CD4-positive, alpha-beta memory T cell (primary cell): ENCODE data around the gene DEDD2. TPM values are rescaled to one million over a fixed set of nuclear protein-coding genes. Genes with fewer than 3 reads are reported as not detected.

Source experiments
- CTCF ChIA-PET: fragments of 350-600 bp; sonication (Branson Sonifier 250); formaldehyde crosslinking; loops from one replicate; lab custom pipeline; 2021; ENCODE audit warnings: inconsistent platforms; ENCODE audit not compliant: partially characterized antibody; lab: Charles Lee
- POLR2A ChIA-PET: fragments of 350-600 bp; sonication (Branson Sonifier 250); formaldehyde crosslinking; loops from one replicate; lab custom pipeline; 2021; ENCODE audit not compliant: partially characterized antibody; lab: Charles Lee
- DNase-seq, 5 donors: peaks; one replicate each; pipeline versions ENCODE4 v3.0.0 to v3.0.0-alpha.2; 2020 to 2022; ENCODE audit warnings: mixed read lengths in 1 of 5
- H3K27ac ChIP-seq: one replicate; pipeline ENCODE4 v1.7.0; 2013; ENCODE audit warnings: low read depth, low read length
- H3K27me3 ChIP-seq: 2 replicates; pipeline ENCODE4 v1.7.0; 2013; ENCODE audit warnings: mild to moderate bottlenecking, low read length, moderate library complexity; ENCODE audit not compliant: insufficient read depth
- H3K36me3 ChIP-seq: 2 replicates; pipeline ENCODE4 v1.7.0; 2013; ENCODE audit warnings: mild to moderate bottlenecking, low read length, moderate library complexity; ENCODE audit not compliant: insufficient read depth
- H3K4me1 ChIP-seq: 2 replicates; pipeline ENCODE4 v1.7.0; 2013; ENCODE audit warnings: mild to moderate bottlenecking, low read length, moderate library complexity; ENCODE audit not compliant: insufficient read depth
- H3K4me3 ChIP-seq, 2 donors: one replicate each; pipeline ENCODE4 v1.7.0; 2013; ENCODE audit warnings: low read length in 2 of 2, mild to moderate bottlenecking in 1 of 2
- H3K9me3 ChIP-seq, 2 donors: one replicate each; pipeline ENCODE4 v1.7.0; 2013; ENCODE audit warnings: low read length in 2 of 2, control low read depth in 1 of 2; ENCODE audit not compliant: control insufficient read depth in 1 of 2
- H3K27ac Mint-ChIP-seq, 7 donors: one replicate each; pipeline ENCODE4 v1.8.0; 2020 to 2021; ENCODE audit warnings: mixed read lengths in 7 of 7, mild to moderate bottlenecking in 6 of 7, inconsistent platforms in 3 of 7, moderate library complexity in 3 of 7
- H3K27me3 Mint-ChIP-seq, 2 donors: one replicate each; pipeline ENCODE4 v1.8.0; 2020 to 2021; ENCODE audit warnings: mixed read lengths in 2 of 2
- H3K36me3 Mint-ChIP-seq, 2 donors: one replicate each; pipeline ENCODE4 v1.8.0; 2020 to 2021; ENCODE audit warnings: mixed read lengths in 2 of 2, inconsistent platforms in 1 of 2, mild to moderate bottlenecking in 1 of 2
- H3K4me1 Mint-ChIP-seq, 4 donors: one replicate each; pipeline ENCODE4 v1.8.0; 2020 to 2021; ENCODE audit warnings: mixed read lengths in 4 of 4, mild to moderate bottlenecking in 1 of 4
- H3K4me3 Mint-ChIP-seq, 8 donors: one replicate each; pipeline ENCODE4 v1.8.0; 2020 to 2021; ENCODE audit warnings: mixed read lengths in 8 of 8, mild to moderate bottlenecking in 7 of 8, moderate library complexity in 6 of 8, inconsistent platforms in 3 of 8
- H3K9me3 Mint-ChIP-seq, 8 donors: one replicate each; pipeline ENCODE4 v1.8.0; 2020 to 2021; ENCODE audit warnings: mixed read lengths in 8 of 8, mild to moderate bottlenecking in 5 of 8, inconsistent platforms in 3 of 8, moderate library complexity in 1 of 8
- intact Hi-C: fragments of 100-400 bp; cut with micrococcal nuclease; formaldehyde crosslinking; loops from one replicate; pipeline ENCODE4 v1.15.1; 2023
- polyA plus RNA-seq, 2 donors: library from polyadenylated mRNA; unstranded; fragments of 300-500 nt; fragmentation: Illumina TruSeq; gene quantifications; one replicate each; pipeline ENCODE4 v1.2.3, GENCODE V29; 2021
- total RNA-seq, 2 experiments: library from RNA; stranded (reverse); gene quantifications; one replicate each; pipeline ENCODE4 v1.2.3, GENCODE V29; 2021

The DEDD2 gene
- total and polyA plus RNA-seq, 4 experiments from 2014 or later: 68.4 to 162 (median 106) TPM

DNA sequence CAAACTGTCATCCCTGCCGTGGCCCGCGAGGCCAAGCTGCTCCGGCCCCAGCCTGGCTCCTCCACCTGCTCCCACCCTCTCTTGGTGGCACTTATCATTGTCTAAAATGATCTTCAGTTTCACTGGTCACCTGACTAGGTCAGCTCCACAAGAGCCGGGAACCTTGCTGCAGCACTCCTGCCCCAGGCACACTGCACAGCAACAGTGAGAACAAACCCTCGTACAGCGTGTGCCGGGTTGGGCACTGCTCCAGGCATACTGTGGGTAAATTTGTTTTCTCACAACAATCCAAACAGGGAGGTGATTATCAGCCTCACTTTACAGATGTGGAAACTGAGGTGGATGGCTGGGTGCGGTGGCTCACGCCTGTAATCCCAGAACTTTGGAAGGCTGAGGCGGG, 8.9 kb downstream of the DEDD2 start:
- Mint-ChIP-seq H3K9me3 (peaks cover 0 to 3% (median 0%) of the 10 kb centered on the region in 8 donors), H3K36me3 (peaks cover 62 to 71% of the 10 kb centered on the region in 2 donors), H3K27ac (peak overlapping the region in 4 of 7 donors; percentile 6 to 75 (median 48)), H3K4me3 (no peak overlapping the region), H3K4me1 (peaks cover 46 to 78% (median 62%) of the 10 kb centered on the region in 4 donors), H3K27me3 (no peaks in the 10 kb centered on the region)
- Histone ChIP-seq H3K4me3 (no peak overlapping the region), H3K36me3 (peaks cover 78% of the 10 kb centered on the region), H3K9me3 (no peaks in the 10 kb centered on the region), H3K27me3 (no peaks in the 10 kb centered on the region), H3K4me1 (peaks cover 83% of the 10 kb centered on the region), H3K27ac (peak overlapping the region; percentile 27)
- ChIA-PET CTCF (no interaction called here), POLR2A (interaction anchor here (0.8 to 2.0 kb wide), 2 partner anchors 18 to 34 kb away, joined by 3 to 9 read pairs; partner anchors contain the start of gene GSK3A)
- DNase-seq: no peak
- intact Hi-C loops: no loop called here

GRCh38 chr19:42207767-42208271, 9.7 kb downstream of the DEDD2 start:
- Mint-ChIP-seq H3K4me3 (peak overlapping the region in 4 of 8 donors; percentile 42 to 73 (median 62)), H3K36me3 (peaks cover 59 to 71% of the 10 kb centered on the region in 2 donors), H3K4me1 (peaks cover 44 to 78% (median 61%) of the 10 kb centered on the region in 4 donors), H3K27me3 (no peaks in the 10 kb centered on the region), H3K27ac (peak overlapping the region; percentile 80 to 89 (median 87)), H3K9me3 (peaks cover 0 to under 1% (median 0%) of the 10 kb centered on the region in 8 donors)
- Histone ChIP-seq H3K9me3 (no peaks in the 10 kb centered on the region), H3K4me1 (peaks cover 83% of the 10 kb centered on the region), H3K36me3 (peaks cover 78% of the 10 kb centered on the region), H3K27ac (peak overlapping the region; percentile 16), H3K27me3 (no peaks in the 10 kb centered on the region), H3K4me3 (no peak overlapping the region)
- POLR2A ChIA-PET: interaction anchor here (0.8 to 2.3 kb wide), 5 partner anchors 9 to 35 kb away, joined by 3 to 9 read pairs (median 8); partner anchors contain the start of gene GSK3A
- intact Hi-C loops: no loop called here
- CTCF ChIA-PET: interaction anchor here (0.9 kb wide), 1 partner anchor 76 kb away, joined by 3 read pairs; the partner anchor contains the start of gene POU2F2
- peak in 1 of 5 donors; percentile 65 for DNase-seq

GRCh38 chr19:42206871-42207755, 10.4 kb downstream of the DEDD2 start:
- Mint-ChIP-seq H3K27ac (peak overlapping the region; percentile 41 to 89 (median 87)), H3K36me3 (peaks cover 62 to 76% of the 10 kb centered on the region in 2 donors), H3K4me1 (peaks cover 49 to 79% (median 64%) of the 10 kb centered on the region in 4 donors), H3K4me3 (peak overlapping the region in 4 of 8 donors; percentile 18 to 64 (median 50)), H3K27me3 (no peaks in the 10 kb centered on the region), H3K9me3 (no peaks in the 10 kb centered on the region)
- Histone ChIP-seq H3K27me3 (no peaks in the 10 kb centered on the region), H3K4me1 (peaks cover 84% of the 10 kb centered on the region), H3K27ac (peak overlapping the region; percentile 16), H3K9me3 (no peaks in the 10 kb centered on the region), H3K4me3 (no peak overlapping the region), H3K36me3 (peaks cover 77% of the 10 kb centered on the region)
- no peak for DNase-seq
- CTCF ChIA-PET: interaction anchor here (0.9 to 1.2 kb wide), 2 partner anchors 22 to 75 kb away, joined by 3 read pairs; partner anchors contain the start of gene POU2F2
- intact Hi-C loops: no loop called here
- POLR2A ChIA-PET: interaction anchor here (1.2 to 2.3 kb wide), 4 partner anchors 8 to 35 kb away, joined by 3 to 9 read pairs (median 8); partner anchors contain the start of gene GSK3A

DNA sequence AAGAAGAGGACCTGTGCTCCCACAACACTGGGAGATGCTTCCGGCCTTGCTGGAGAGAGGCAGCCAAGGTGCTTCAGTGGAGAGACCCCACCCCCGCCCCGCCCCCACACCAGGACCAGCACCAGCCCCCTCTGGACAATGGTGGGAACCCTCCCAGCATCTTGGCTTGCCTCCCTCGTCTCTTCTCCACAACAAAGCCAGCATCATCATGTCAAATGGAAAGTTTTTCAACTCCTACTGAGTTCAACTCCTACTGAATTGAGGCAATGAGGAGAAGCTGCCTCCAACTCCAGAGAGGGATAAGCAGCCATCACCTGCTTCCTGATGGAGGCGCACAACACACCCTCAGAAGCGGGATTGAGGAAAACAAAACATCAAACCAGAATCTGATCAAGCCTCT, 12.8 kb downstream of the DEDD2 start:
- ChIA-PET CTCF (interaction anchor here (4.5 kb wide), 1 partner anchor 11 kb away, joined by 17 read pairs; no protein-coding TSS in a partner anchor), POLR2A (interaction anchor here (0.6 kb wide), 1 partner anchor 11 kb away, joined by 3 read pairs; no protein-coding TSS in a partner anchor)
- Histone ChIP-seq H3K27me3 (no peaks in the 10 kb centered on the region), H3K4me3 (no peak overlapping the region), H3K4me1 (peaks cover 100% of the 10 kb centered on the region), H3K27ac (no peak overlapping the region), H3K9me3 (no peaks in the 10 kb centered on the region), H3K36me3 (peaks cover 65% of the 10 kb centered on the region)
- Mint-ChIP-seq H3K36me3 (peaks cover 58 to 87% of the 10 kb centered on the region in 2 donors), H3K27ac (peak overlapping the region in 6 of 7 donors; percentile 49 to 88 (median 75)), H3K27me3 (no peaks in the 10 kb centered on the region), H3K9me3 (peaks cover 0 to 2% (median 0%) of the 10 kb centered on the region in 8 donors), H3K4me3 (peak overlapping the region in 3 of 8 donors; percentile 2 to 44 (median 5)), H3K4me1 (peaks cover 69 to 98% (median 83%) of the 10 kb centered on the region in 4 donors)
- no peak for DNase-seq
- intact Hi-C loops: no loop called here

DNA sequence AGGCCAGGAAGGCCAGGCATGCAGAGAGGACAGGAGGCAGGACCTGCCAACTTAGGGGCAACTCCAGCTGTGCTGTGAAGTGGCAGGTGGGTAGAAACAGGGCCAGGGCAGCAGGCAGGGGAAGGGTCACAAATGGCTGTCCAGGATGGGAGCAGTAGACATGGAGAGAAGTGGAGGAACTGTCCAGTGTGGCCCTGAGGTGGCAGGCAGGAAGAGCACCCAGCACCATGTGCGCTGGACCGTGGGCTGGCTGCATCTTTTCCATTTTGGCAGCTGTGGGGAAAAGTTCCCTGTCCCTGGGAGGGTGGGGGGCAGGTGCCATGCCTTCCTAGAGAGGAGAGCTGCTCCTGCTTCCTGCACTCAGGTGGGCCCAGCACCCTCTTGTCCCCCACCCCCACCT, 13.8 kb downstream of the DEDD2 start:
- Mint-ChIP-seq H3K4me3 (peak overlapping the region in 1 of 8 donors; percentile 62), H3K36me3 (peaks cover 56 to 85% of the 10 kb centered on the region in 2 donors), H3K27ac (peak overlapping the region; percentile 70 to 91 (median 86)), H3K4me1 (peaks cover 74 to 98% (median 85%) of the 10 kb centered on the region in 4 donors), H3K27me3 (no peaks in the 10 kb centered on the region), H3K9me3 (peaks cover 0 to 2% (median 0%) of the 10 kb centered on the region in 8 donors)
- peak overlapping the region; percentile 13 for H3K27ac ChIP-seq
- CTCF ChIA-PET: interaction anchor here (2.1 to 4.5 kb wide), 2 partner anchors 12 to 70 kb away, joined by 7 to 17 read pairs; no protein-coding TSS in a partner anchor
- H3K27me3 ChIP-seq: no peaks in the 10 kb centered on the region
- H3K4me3 ChIP-seq: no peak overlapping the region
- intact Hi-C loops: no loop called here
- peaks cover 100% of the 10 kb centered on the region for H3K4me1 ChIP-seq
- H3K36me3 ChIP-seq: peaks cover 56% of the 10 kb centered on the region
- DNase-seq: no peak
- no peaks in the 10 kb centered on the region for H3K9me3 ChIP-seq
- POLR2A ChIA-PET: interaction anchor here (7.6 kb wide), 1 partner anchor 15 kb away, joined by 149 read pairs; the partner anchor contains the start of genes DEDD2 and ZNF526

DNA sequence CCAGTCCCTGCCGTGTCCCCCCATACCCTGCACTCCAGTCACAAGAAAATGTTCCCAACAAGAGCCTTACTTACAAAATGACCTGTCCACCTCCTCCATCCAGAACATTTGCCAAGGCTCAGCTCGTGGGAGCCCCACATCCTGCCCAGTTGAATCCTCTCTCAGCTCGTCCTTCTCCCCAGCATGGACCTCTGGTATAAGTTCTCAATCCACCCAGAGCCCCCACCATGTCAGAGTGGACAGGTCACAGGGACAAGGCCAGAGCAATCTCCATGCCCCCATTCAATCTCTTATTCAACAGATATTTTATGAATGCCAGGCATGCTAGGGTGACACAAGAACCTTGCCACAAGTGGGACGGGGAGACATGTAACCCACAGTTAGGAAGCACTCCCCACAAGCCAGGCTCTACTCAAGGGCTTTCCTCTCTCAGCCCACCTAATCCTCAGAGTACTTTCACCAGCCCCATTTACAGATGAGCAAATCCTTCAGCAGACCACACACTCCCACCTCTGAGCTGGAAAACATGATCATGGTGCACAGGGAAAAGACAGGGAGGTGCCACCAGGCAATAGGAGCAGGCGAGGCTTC, 15.1 kb downstream of the DEDD2 start:
- Mint-ChIP-seq H3K27ac (peak overlapping the region; percentile 86 to 96 (median 96)), H3K4me1 (peaks cover 68 to 98% (median 80%) of the 10 kb centered on the region in 4 donors), H3K9me3 (peaks cover 0 to 2% (median 0%) of the 10 kb centered on the region in 8 donors), H3K4me3 (peak overlapping the region; percentile 12 to 93 (median 87)), H3K36me3 (peaks cover 48 to 78% of the 10 kb centered on the region in 2 donors), H3K27me3 (no peaks in the 10 kb centered on the region)
- Histone ChIP-seq H3K27ac (peak overlapping the region; percentile 86), H3K9me3 (no peaks in the 10 kb centered on the region), H3K4me1 (peaks cover 100% of the 10 kb centered on the region), H3K4me3 (peak overlapping the region in 1 of 2 donors; percentile 41), H3K27me3 (no peaks in the 10 kb centered on the region), H3K36me3 (peaks cover 48% of the 10 kb centered on the region)
- CTCF ChIA-PET: interaction anchor here (2.1 to 5.8 kb wide), 3 partner anchors 14 to 69 kb away, joined by 7 to 26 read pairs (median 17); no protein-coding TSS in a partner anchor
- POLR2A ChIA-PET: interaction anchor here (1.0 to 7.6 kb wide), 6 partner anchors 10 to 42 kb away, joined by 3 to 149 read pairs (median 6); partner anchors contain the start of genes DEDD2 and ZNF526
- DNase-seq: no peak
- intact Hi-C loops: no loop called here
